ENCODE measurements around the gene LMLN.

DNA sequence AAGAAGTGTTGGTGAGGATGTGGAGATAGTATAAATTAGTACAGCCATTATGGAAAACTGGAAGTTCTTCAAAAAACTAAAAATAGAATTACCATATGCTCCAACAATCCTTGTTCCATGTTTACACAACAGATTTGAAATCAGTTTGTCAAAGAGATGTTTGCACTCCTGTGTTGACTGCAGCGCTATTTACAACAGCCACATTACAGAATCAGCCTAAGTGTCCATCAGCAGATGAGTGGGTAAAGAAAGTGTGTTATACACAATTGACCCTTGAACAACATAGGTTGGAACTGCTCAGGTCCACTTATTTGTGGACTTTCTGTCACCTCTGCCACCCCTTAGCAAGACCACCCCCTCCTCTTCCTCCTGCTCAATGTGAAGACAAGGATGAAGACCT, 34.7 kb downstream of the LMLN start:
- TF ChIP-seq EZH2phosphoT487 (IDR thresholded peaks at IDR 0.05; ENCODE audit: insufficient read depth, low read depth) (no peak), EZH2 (IDR thresholded peaks at IDR 0.05; ENCODE audit: insufficient read depth, poor library complexity, severe bottlenecking) (no peak)
